Lower lobe of right lung (tissue), 2 donors: ENCODE data around the gene FRMPD4. TPM values are rescaled to one million over a fixed set of nuclear protein-coding genes. Genes with fewer than 3 reads are reported as not detected.

Source experiments
- ATAC-seq, 2 donors: fragments of 200-7000 bp; cut with Tn5 transposase; one replicate each; pipeline ENCODE4 v1.9.1; 2020 to 2022; ENCODE audit warnings: mild to moderate bottlenecking in 2 of 2, moderate library complexity in 2 of 2
- DNase-seq: peaks from one replicate; pipeline ENCODE4 v3.0.0-alpha.2; 2020
- H3K27ac ChIP-seq: fragments of 200-600 bp; one replicate; pipeline ENCODE4 v1.8.0; 2022
- H3K27me3 ChIP-seq: fragments of 200-600 bp; one replicate; pipeline ENCODE4 v1.8.0; 2022; ENCODE audit warnings: low read depth
- H3K36me3 ChIP-seq: fragments of 200-600 bp; one replicate; pipeline ENCODE4 v1.8.0; 2022; ENCODE audit warnings: mild to moderate bottlenecking
- H3K4me1 ChIP-seq: fragments of 200-600 bp; one replicate; pipeline ENCODE4 v1.8.0; 2022
- H3K4me3 ChIP-seq: fragments of 200-600 bp; one replicate; pipeline ENCODE4 v1.8.0; 2022; ENCODE audit warnings: mild to moderate bottlenecking
- H3K9me3 ChIP-seq: fragments of 200-600 bp; one replicate; pipeline ENCODE4 v1.8.0; 2022
- intact Hi-C: fragments of 100-400 bp; cut with DNase I; formaldehyde crosslinking; loops from one replicate; pipeline ENCODE4 v1.11.0; 2022
- total RNA-seq: library from RNA; stranded (reverse); fragmentation: NEBNext Ultra II Directional; extraction: Animal tissue kit (Norgen Biotek cat#: 25700); gene quantifications from one replicate; pipeline ENCODE4 v1.2.1, GENCODE V29; 2021
- TF ChIP-seq, protein P1 (sequence below): fragments of 200-600 bp; IDR thresholded peaks from one replicate; pipeline ENCODE4 v1.8.0; 2022; ENCODE audit warnings: antibody characterized with exemption, mild to moderate bottlenecking
- donor health status: DM: no; HTN: yes; CAD: no; lungs with severe emphysema.

The FRMPD4 gene
- total RNA-seq, 1 donor from 2014 or later = 0.15 TPM

DNA sequence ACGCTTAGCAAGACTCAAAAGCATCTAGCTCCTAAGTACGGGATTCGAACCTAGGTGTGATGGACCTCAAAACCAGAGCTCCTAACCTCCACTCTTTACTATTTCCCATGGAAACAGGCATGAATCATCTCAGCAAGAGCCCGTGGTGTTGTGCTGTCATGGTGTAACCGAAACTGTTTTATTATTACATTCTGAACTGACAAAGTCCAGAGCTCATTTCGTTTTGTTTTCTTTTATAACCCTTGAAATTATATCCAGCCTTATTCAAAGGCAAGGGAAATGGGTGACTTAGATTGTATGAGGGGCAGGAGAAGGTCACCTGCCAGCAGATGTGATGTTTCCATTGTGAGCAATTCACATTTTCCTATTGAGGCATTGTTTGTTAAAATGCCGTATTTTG, 301.1 kb downstream of the FRMPD4 start:
- DNase-seq (no peak), ATAC-seq (no peak)
- no peak overlapping the region for H3K4me3 ChIP-seq
- H3K36me3 ChIP-seq = no peaks in the 10 kb centered on the region
- H3K27ac ChIP-seq = no peak overlapping the region
- no peaks in the 10 kb centered on the region for H3K27me3 ChIP-seq
- TF ChIP-seq, protein P1, sequence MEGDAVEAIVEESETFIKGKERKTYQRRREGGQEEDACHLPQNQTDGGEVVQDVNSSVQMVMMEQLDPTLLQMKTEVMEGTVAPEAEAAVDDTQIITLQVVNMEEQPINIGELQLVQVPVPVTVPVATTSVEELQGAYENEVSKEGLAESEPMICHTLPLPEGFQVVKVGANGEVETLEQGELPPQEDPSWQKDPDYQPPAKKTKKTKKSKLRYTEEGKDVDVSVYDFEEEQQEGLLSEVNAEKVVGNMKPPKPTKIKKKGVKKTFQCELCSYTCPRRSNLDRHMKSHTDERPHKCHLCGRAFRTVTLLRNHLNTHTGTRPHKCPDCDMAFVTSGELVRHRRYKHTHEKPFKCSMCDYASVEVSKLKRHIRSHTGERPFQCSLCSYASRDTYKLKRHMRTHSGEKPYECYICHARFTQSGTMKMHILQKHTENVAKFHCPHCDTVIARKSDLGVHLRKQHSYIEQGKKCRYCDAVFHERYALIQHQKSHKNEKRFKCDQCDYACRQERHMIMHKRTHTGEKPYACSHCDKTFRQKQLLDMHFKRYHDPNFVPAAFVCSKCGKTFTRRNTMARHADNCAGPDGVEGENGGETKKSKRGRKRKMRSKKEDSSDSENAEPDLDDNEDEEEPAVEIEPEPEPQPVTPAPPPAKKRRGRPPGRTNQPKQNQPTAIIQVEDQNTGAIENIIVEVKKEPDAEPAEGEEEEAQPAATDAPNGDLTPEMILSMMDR = no peak
- intact Hi-C loops = no loop called here
- H3K4me1 ChIP-seq = no peaks in the 10 kb centered on the region
- no peaks in the 10 kb centered on the region for H3K9me3 ChIP-seq

DNA sequence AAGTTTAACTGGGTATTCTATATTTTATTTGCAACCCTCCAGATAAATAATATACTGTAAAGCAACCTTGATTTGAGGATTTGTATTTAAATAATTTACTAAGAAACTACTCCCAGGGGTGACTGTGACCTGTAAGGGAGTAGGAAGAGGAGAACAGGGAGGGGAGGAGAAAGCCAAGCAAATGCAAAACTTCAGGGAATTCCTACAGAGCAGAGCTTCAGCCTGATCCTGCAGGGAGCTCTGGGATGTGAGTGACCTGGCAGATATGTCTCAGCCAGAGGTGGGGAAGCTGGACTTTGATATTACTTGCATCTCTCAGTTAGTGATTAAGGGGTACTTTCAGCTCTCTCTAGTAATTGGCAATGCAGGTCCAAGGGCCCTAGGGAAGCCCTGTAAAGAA, 302.0 kb downstream of the FRMPD4 start:
- intact Hi-C loops = no loop called here
- TF ChIP-seq, protein P1 = no peak

DNA sequence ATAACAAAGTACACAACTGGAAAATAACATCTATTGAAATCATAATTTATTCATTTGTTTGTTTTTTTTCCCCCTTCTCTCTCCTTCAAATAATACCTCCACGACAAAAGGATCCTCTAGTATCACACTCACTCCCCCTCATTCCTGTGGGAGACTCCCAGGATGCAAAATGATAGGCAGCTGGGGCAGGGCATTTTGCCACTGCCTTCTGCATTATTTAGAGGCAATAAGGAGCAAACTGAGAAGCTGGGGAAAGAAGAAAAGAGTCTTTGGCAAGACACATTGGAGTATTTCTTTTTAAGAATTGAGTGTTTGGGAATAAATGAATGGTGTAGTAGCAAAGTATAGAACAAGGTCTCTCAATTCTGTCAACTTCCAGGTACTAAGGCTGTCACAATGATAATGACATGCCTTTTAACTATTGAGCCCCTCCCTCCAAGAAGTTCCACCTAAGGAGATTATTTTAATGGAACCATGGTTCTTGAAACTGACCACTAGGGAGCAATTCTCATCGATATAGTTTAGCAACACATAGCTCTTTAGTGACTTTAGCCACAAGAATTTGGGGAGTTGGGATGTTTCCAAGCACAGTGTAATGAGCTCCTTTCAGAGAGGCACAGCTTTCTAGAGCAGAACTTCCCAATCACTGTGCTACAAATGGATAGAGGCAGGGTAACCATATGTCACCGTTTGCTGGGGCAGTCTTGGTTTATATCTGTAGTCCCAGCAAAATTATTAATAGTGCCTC, 303.3 kb downstream of the FRMPD4 start:
- no peak for ATAC-seq
- DNase-seq = no peak
- no peaks in the 10 kb centered on the region for H3K27me3 ChIP-seq
- H3K27ac ChIP-seq = no peak overlapping the region
- no peak overlapping the region for H3K4me3 ChIP-seq
- no peaks in the 10 kb centered on the region for H3K4me1 ChIP-seq
- TF ChIP-seq, protein P1 = no peak
- intact Hi-C loops = no loop called here
- no peaks in the 10 kb centered on the region for H3K36me3 ChIP-seq
- no peaks in the 10 kb centered on the region for H3K9me3 ChIP-seq

More for the DNA sequence above, 302.0 kb downstream of the FRMPD4 start:
- no peak overlapping the region for H3K27ac ChIP-seq
- ATAC-seq (no peak), DNase-seq (no peak)
- H3K9me3 ChIP-seq = no peaks in the 10 kb centered on the region
- no peak overlapping the region for H3K4me3 ChIP-seq
- no peaks in the 10 kb centered on the region for H3K36me3 ChIP-seq
- no peaks in the 10 kb centered on the region for H3K4me1 ChIP-seq
- H3K27me3 ChIP-seq = no peaks in the 10 kb centered on the region

DNA sequence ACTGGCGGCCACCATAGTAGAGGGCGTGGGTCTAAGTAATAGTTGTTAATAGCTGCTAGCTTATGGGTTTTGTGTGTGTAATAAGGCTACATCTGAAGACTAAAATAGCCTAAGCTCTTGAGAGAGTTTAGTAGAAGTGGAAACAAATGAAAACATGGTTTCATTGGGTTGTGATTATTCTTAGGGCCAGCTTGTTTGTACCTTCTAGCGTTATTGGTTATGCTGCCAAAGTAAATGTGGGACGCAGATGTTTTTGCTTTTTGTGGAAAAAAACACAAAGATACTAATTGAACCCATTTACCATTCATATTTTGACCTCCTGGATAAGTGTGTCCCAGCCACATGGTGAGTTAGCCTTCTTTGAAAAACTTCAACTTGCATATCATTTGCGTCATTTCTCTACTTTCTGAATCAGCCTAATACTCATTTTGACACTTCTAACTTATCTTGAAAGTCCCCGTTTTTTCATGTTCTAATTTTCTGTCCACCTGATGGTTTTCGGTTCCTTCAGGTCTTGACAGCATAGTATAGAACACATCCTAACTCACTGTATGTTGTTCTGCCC, 305.3 kb downstream of the FRMPD4 start:
- Histone ChIP-seq H3K9me3 (no peaks in the 10 kb centered on the region), H3K4me1 (no peaks in the 10 kb centered on the region), H3K27ac (no peak overlapping the region), H3K27me3 (no peaks in the 10 kb centered on the region), H3K36me3 (no peaks in the 10 kb centered on the region), H3K4me3 (no peak overlapping the region)
- TF ChIP-seq, protein P1 = no peak
- no peak for ATAC-seq
- intact Hi-C loops = no loop called here
- DNase-seq = no peak

DNA sequence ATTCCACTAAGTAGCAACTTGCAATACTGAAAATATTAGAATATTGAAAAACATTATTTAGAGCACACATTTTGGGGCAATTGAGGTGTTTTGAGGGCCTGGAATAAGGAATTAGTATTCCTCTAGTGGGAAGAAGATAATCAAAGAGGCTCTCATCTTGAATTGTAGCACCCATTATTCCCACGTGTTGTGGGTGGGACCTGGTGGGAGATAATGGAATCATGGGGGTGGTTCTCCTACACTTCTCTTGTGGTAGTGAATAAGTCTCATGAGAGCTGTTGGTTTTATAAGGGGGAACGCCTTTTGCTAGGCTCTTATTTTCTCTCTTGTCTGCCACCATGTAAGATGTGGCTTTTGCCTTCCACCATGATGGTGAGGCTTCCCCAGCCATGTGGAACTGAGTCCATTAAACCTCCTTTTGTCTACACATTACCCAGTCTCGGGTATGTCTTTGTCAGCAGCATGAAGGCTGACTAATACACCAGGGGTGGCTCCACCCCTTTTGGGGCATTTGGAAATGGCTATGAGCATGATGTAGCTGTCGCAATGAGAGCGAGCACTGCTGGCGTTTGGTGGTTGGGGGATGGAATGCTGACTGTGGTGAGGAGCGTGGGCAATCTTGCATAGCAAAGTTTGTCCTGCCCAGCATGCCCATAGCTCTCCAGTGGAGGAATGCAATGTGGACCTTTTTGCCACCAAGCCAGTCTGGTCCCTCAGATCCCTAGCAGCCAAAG, 308.2 kb downstream of the FRMPD4 start:
- Histone ChIP-seq H3K4me1 (no peaks in the 10 kb centered on the region), H3K36me3 (no peaks in the 10 kb centered on the region), H3K9me3 (no peaks in the 10 kb centered on the region), H3K27me3 (no peaks in the 10 kb centered on the region), H3K27ac (no peak overlapping the region), H3K4me3 (no peak overlapping the region)
- no peak for ATAC-seq
- DNase-seq = no peak
- TF ChIP-seq, protein P1 = no peak
- intact Hi-C loops = no loop called here
